SU-DHL-6 (cell line): ENCODE measurements around the gene DNMT1.

Experiments used
- H2AFZ ChIP-seq: fragments of 200-600 bp; sonication (generic); 2 replicates; pipeline ENCODE4 v1.6.1; 2014; ENCODE audit warnings: low read depth, mild to moderate bottlenecking, moderate library complexity, mixed read lengths, antibody characterized with exemption, low read length; ENCODE audit not compliant: severe bottlenecking
- H3F3A ChIP-seq: fragments of 200-600 bp; shearing (Covaris generic); 2 replicates; pipeline ENCODE4 v1.6.0; 2016; ENCODE audit warnings: antibody characterized with exemption, mild to moderate bottlenecking; ENCODE audit not compliant: insufficient read depth
- H3K27ac ChIP-seq: fragments of 200-600 bp; sonication (generic); 2 replicates; pipeline ENCODE4 v1.5.1; 2016; ENCODE audit warnings: low read depth, mild to moderate bottlenecking, low read length, moderate library complexity, mixed read lengths
- H3K27me3 ChIP-seq: fragments of 200-600 bp; sonication (generic), shearing (Covaris generic); 2 replicates; pipeline ENCODE4 v1.6.0; 2014; ENCODE audit warnings: mild to moderate bottlenecking, low read length
- H3K36me3 ChIP-seq: fragments of 200-600 bp; sonication (generic); 2 replicates; pipeline ENCODE4 v1.6.1; 2014; ENCODE audit warnings: mild to moderate bottlenecking, low read length, mixed read lengths
- H3K4me2 ChIP-seq: fragments of 300-600, 200-600 bp; shearing (Covaris generic), sonication (generic); 2 replicates; pipeline ENCODE4 v1.6.0; 2014; ENCODE audit warnings: low read length, low read depth, mild to moderate bottlenecking; ENCODE audit not compliant: poor library complexity, severe bottlenecking
- H3K4me3 ChIP-seq: fragments of 200-600 bp; sonication (generic); 2 replicates; pipeline ENCODE4 v1.5.1; 2014; ENCODE audit warnings: antibody characterized with exemption, low read length, mild to moderate bottlenecking, mixed read lengths; ENCODE audit not compliant: insufficient read depth, poor library complexity, severe bottlenecking
- H3K79me2 ChIP-seq: fragments of 200-600 bp; sonication (generic); 2 replicates; pipeline ENCODE4 v1.6.1; 2014; ENCODE audit warnings: mild to moderate bottlenecking, low read length, moderate library complexity; ENCODE audit not compliant: insufficient read depth
- H3K9ac ChIP-seq: fragments of 200-600 bp; sonication (generic); 2 replicates; pipeline ENCODE4 v1.7.0; 2014; ENCODE audit warnings: mild to moderate bottlenecking, low read length
- H3K9me2 ChIP-seq: fragments of 200-600 bp; sonication (generic); replicated peaks from 2 replicates; pipeline ENCODE4 v1.6.1; 2014; ENCODE audit warnings: low read length; ENCODE audit not compliant: insufficient read depth
- H3K9me3 ChIP-seq: fragments of 200-600 bp; sonication (generic); 2 replicates; pipeline ENCODE4 v1.6.1; 2014; ENCODE audit warnings: low read length, mixed read lengths; ENCODE audit not compliant: insufficient read depth
- H4K20me1 ChIP-seq: fragments of 200-600 bp; sonication (generic); 2 replicates; pipeline ENCODE4 v1.6.1; 2014; ENCODE audit warnings: low read depth, mild to moderate bottlenecking, antibody characterized with exemption, low read length, moderate library complexity, mixed read lengths
- CTCF ChIP-seq: fragments of 200-600 bp; sonication (generic); IDR thresholded peaks from one replicate; pipeline ENCODE4 v1.5.1; 2017; ENCODE audit warnings: antibody characterized with exemption, mild to moderate bottlenecking, low read length, moderate library complexity; ENCODE audit not compliant: insufficient read depth, poor library complexity, severe bottlenecking
- EZH2phosphoT487 ChIP-seq: fragments of 200-600 bp; sonication (generic), shearing (Covaris generic); conservative IDR thresholded peaks from 2 replicates; pipeline ENCODE4 v1.6.1; 2018; ENCODE audit warnings: mild to moderate bottlenecking, antibody characterized with exemption, low read length, moderate library complexity, mixed read lengths

DNMT1 gene

DNA sequence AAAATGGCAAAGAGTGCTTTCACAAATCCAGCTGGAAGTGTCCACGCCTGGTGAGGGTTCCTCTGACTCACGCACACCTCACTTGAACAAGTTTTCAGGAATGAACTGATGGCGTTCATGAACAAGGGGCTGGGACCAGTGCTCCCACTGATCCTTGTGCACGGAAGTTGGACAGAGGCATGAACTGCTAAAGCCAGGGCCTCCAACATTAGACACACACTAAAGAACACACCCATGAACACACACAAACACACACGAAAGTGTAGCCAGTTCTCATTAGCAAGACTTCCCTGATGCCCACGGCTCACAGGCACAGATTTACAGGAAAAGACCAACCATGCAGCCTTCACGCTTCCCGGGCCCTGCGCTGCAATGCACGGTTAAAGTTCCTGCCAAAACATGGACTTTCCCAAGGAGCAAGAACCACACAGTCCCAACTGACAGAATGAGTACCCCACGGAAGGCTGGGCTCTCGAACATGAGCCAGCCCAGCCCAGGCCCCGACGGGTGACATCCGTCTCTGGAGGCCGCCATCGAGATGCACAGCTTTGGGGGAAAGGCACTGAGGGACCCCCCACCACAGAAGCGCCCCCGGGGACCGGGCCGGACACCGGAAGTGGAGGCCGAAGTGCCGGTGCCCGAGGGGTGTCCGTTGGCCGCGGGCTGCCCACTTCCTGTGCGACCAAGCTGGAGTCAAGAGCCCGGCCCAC, 808 bp downstream of the DNMT1 start:
- Histone ChIP-seq H3K27ac (peak overlapping the region; percentile 85), H3K79me2 (peaks cover 66% of the 10 kb centered on the region), H3K9me3 (no peaks in the 10 kb centered on the region), H3K9ac (peak overlapping the region; percentile 93), H3K4me3 (peak overlapping the region; percentile 68), H3K27me3 (no peaks in the 10 kb centered on the region), H3K36me3 (peaks cover 16% of the 10 kb centered on the region), H3F3A (peaks cover 26% of the 10 kb centered on the region), H2AFZ (no peak overlapping the region), H3K4me2 (peak overlapping the region; percentile 92), H4K20me1 (peaks cover 3% of the 10 kb centered on the region; the same call in 1 of the 2 replicates), H3K9me2 (no peaks in the 10 kb centered on the region)
- TF ChIP-seq EZH2phosphoT487 = no peak
- TF ChIP-seq CTCF = no peak

GRCh38 chr19:10192922-10193321, 1.8 kb downstream of the DNMT1 start:
- TF ChIP-seq CTCF (no peak), EZH2phosphoT487 (no peak)
- no peaks in the 10 kb centered on the region for H3K9me3 ChIP-seq
- peaks cover 25% of the 10 kb centered on the region for H3F3A ChIP-seq
- H3K27ac ChIP-seq = peak overlapping the region; percentile 85
- H3K36me3 ChIP-seq = peaks cover 16% of the 10 kb centered on the region
- peak overlapping the region; percentile 93 for H3K9ac ChIP-seq
- no peaks in the 10 kb centered on the region for H3K9me2 ChIP-seq
- no peaks in the 10 kb centered on the region for H3K27me3 ChIP-seq
- peak overlapping the region; percentile 92 for H3K4me2 ChIP-seq
- H3K4me3 ChIP-seq = peak overlapping the region; percentile 68
- peaks cover 8% of the 10 kb centered on the region; the same call in 1 of the 2 replicates for H4K20me1 ChIP-seq
- H3K79me2 ChIP-seq = peaks cover 76% of the 10 kb centered on the region
- no peak overlapping the region for H2AFZ ChIP-seq

- peak overlapping the region; percentile 37; the same call in 1 of the 2 replicates for H3K27ac ChIP-seq
Observed at GRCh38 chr19:10191347-10191746, 3.4 kb downstream of the DNMT1 start.

More at GRCh38 chr19:10191347-10191746, 3.4 kb downstream of the DNMT1 start:
- H3K36me3 ChIP-seq = peaks cover 16% of the 10 kb centered on the region
- H3K9me2 ChIP-seq = no peaks in the 10 kb centered on the region
- H3K9ac ChIP-seq = peak overlapping the region; percentile 93
- no peaks in the 10 kb centered on the region for H3K9me3 ChIP-seq
- H3K4me3 ChIP-seq = peak overlapping the region; percentile 20
- no peaks in the 10 kb centered on the region for H3K27me3 ChIP-seq
- H2AFZ ChIP-seq = no peak overlapping the region
- peaks cover 19% of the 10 kb centered on the region for H3F3A ChIP-seq
- H3K4me2 ChIP-seq = peak overlapping the region; percentile 92
- peaks cover 92% of the 10 kb centered on the region for H3K79me2 ChIP-seq
- peaks cover 11% of the 10 kb centered on the region; the same call in 1 of the 2 replicates for H4K20me1 ChIP-seq
- no peak for TF ChIP-seq CTCF
- TF ChIP-seq EZH2phosphoT487 = no peak
